Stomach (tissue), 9 donors: ENCODE data around the gene TEAD1. TPM values are rescaled to one million over a fixed set of nuclear protein-coding genes. Genes with fewer than 3 reads are reported as not detected.

Source experiments
- DNase-seq, 2 donors: peaks; one replicate each; pipeline versions ENCODE4 v3.0.0 to v3.0.0-alpha.2; 2013 to 2019
- H3K27ac ChIP-seq, 5 donors: fragments of 200-600 bp in 4 of 5; sonication (generic) in 4 of 5; one replicate each; pipeline ENCODE4 v1.5.1; 2013 to 2019; ENCODE audit warnings: mild to moderate bottlenecking in 1 of 5, moderate library complexity in 1 of 5
- H3K27me3 ChIP-seq, 3 donors: fragments of 200-600 bp; sonication (generic); one replicate each; pipeline ENCODE4 v1.5.1; 2017 to 2019; ENCODE audit warnings: mixed run types in 1 of 3
- H3K36me3 ChIP-seq, 4 donors: fragments of 200-600 bp; sonication (generic); 1 replicate in 3 of 4; 2 replicates in 1 of 4; pipeline ENCODE4 v1.5.1; 2016 to 2019
- H3K4me1 ChIP-seq, 4 donors: fragments of 200-600 bp; sonication (generic); one replicate each; pipeline ENCODE4 v1.5.1; 2016 to 2019
- H3K4me3 ChIP-seq, 4 donors: fragments of 200-600 bp; sonication (generic) in 3 of 4; one replicate each; pipeline ENCODE4 v1.5.1; 2016 to 2019; ENCODE audit warnings: mild to moderate bottlenecking in 1 of 4
- H3K9me3 ChIP-seq, 4 donors: fragments of 200-600 bp; sonication (generic); one replicate each; pipeline ENCODE4 v1.5.1; 2016 to 2019
- EP300 ChIP-seq: sonication (generic); formaldehyde crosslinking; IDR thresholded peaks from one replicate; pipeline ENCODE4 v1.6.1; 2017; ENCODE audit warnings: antibody characterized with exemption
- POLR2A ChIP-seq, 4 donors: fragments of 450-650 bp; IDR thresholded peaks; one replicate each; pipeline ENCODE4 v1.6.1; 2016; ENCODE audit warnings: antibody characterized with exemption in 4 of 4, control low read depth in 2 of 4, mild to moderate bottlenecking in 1 of 4, moderate library complexity in 1 of 4
- POLR2AphosphoS5 ChIP-seq, 3 donors: sonication (generic); formaldehyde crosslinking; IDR thresholded peaks; one replicate each; pipeline ENCODE4 v1.6.1; 2016; ENCODE audit warnings: antibody characterized with exemption in 3 of 3
- WGBS, 5 donors: extraction: QIAGEN DNeasy Blood & Tissue Kit in 3 of 5; methylation state at CpG; one replicate each; pipeline versions ENCODE4 v1.1.5 to v1.1.7; 2013 to 2018; 5-methylcytosine and 5-hydroxymethylcytosine counted together
- intact Hi-C: fragments of 100-400 bp; cut with DNase I; formaldehyde crosslinking; loops from one replicate; pipeline ENCODE4 v1.15.1; 2023; ENCODE audit warnings: low total_unique reads
- polyA plus RNA-seq, 3 donors: library from polyadenylated mRNA; stranded (reverse); fragments of 200-250 nt; gene quantifications; one replicate each; pipeline ENCODE4 v1.2.3, GENCODE V29; 2013
- total RNA-seq, 5 donors: library from RNA; depleted of rRNA; stranded (reverse); fragments of >200 nt; gene quantifications; one replicate each; pipeline versions ENCODE4 v1.1.0 to v1.2.3, GENCODE V29; 2014 to 2016
- TF ChIP-seq, protein P1 (sequence below), 7 experiments: fragments of 450-650 bp in 4 of 7; fragments of 200-600 bp in 3 of 7; sonication (generic) in 3 of 7; IDR thresholded peaks; one replicate each; pipeline ENCODE4 v1.5.1; 2016 to 2019; ENCODE audit warnings: antibody characterized with exemption in 7 of 7, control low read depth in 2 of 7, mild to moderate bottlenecking in 1 of 7
- donor health status: healthy with polysubstance abuse.
- donor health status: Bipolar disorder and iron deficiency.
- donor health status: healthy.

TEAD1 gene
- total and polyA plus RNA-seq, 8 donors = 4.9 to 133 (median 65.2) TPM

DNA sequence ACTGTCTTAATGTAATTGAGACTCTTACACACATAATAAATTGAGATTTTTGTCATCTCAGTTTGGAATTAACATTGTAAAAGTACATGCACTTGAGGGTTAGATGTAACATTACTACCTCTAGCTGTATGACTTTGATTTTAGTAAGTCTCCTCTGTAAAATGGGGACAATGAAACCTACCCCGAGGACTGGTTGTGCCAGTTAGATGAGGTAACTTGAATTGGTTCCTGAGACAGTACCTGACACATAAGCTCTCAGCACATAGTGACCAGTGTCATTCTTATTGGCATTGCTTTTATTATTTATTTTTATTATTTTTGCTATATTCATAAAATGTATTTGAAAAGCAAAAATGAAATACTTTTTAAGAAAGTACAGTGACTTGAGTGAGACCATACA, 114.8 kb downstream of the TEAD1 start:
- Histone ChIP-seq H3K4me3 (no peak overlapping the region), H3K27ac (no peak overlapping the region), H3K9me3 (no peaks in the 10 kb centered on the region), H3K36me3 (peaks cover 0 to 5% (median 2%) of the 10 kb centered on the region in 4 donors), H3K4me1 (peaks cover 0 to 38% (median 8%) of the 10 kb centered on the region in 4 donors), H3K27me3 (no peaks in the 10 kb centered on the region)
- DNase-seq = no peak
- intact Hi-C loops = no loop called here
- WGBS, 5 donors = 63 to 73% (median 68%) methylated on average over 1 of the region's 1 CpG
- TF ChIP-seq POLR2AphosphoS5 (IDR thresholded peaks at IDR 0.05) (no peak), POLR2A (IDR thresholded peaks at IDR 0.05) (no peak), EP300 (no peak)
- TF ChIP-seq, protein P1, sequence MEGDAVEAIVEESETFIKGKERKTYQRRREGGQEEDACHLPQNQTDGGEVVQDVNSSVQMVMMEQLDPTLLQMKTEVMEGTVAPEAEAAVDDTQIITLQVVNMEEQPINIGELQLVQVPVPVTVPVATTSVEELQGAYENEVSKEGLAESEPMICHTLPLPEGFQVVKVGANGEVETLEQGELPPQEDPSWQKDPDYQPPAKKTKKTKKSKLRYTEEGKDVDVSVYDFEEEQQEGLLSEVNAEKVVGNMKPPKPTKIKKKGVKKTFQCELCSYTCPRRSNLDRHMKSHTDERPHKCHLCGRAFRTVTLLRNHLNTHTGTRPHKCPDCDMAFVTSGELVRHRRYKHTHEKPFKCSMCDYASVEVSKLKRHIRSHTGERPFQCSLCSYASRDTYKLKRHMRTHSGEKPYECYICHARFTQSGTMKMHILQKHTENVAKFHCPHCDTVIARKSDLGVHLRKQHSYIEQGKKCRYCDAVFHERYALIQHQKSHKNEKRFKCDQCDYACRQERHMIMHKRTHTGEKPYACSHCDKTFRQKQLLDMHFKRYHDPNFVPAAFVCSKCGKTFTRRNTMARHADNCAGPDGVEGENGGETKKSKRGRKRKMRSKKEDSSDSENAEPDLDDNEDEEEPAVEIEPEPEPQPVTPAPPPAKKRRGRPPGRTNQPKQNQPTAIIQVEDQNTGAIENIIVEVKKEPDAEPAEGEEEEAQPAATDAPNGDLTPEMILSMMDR (IDR thresholded peaks at IDR 0.05) = no peak

DNA sequence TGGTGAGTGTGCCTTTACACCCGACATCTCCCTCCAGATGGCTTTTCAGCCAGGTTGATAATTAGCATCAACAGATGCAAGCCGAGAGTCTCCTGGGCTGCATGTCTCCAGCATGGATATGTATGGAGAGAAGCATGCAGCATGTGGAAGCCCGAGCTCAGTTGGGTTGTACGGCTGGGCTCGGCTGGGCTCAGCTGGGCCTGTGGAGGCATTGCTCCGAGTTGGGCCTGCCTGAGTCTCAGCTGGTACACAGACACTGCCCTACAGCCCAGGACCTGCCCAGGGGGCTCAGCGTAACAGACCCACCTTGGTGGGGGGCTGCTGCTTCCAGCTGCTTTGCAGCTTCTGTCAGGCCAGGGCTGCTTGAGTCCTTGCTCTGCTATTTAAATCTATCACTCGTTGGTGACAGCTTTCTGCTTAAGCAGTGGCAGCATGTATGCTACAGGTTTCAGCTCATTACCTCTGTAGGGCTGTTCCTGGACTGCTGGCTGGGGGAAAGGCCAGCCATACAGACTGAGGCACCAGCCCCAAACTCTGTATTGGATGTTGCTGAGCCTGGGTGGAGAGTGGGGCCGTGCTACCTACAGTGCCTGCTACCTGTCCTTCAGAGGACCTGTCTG, 115.5 kb downstream of the TEAD1 start:
- TF ChIP-seq POLR2AphosphoS5 (IDR thresholded peaks at IDR 0.05) (no peak), EP300 (no peak)
- Histone ChIP-seq H3K4me3 (no peak overlapping the region), H3K36me3 (peaks cover 0 to 8% (median 2%) of the 10 kb centered on the region in 4 donors), H3K27me3 (no peaks in the 10 kb centered on the region), H3K9me3 (no peaks in the 10 kb centered on the region), H3K27ac (no peak overlapping the region), H3K4me1 (peaks cover 0 to 44% (median 8%) of the 10 kb centered on the region in 4 donors)
- no peak for DNase-seq
- intact Hi-C loops = no loop called here
- 71 to 83% (median 80%) methylated on average over 4 to 9 of the region's 9 CpGs for WGBS, 5 donors

DNA sequence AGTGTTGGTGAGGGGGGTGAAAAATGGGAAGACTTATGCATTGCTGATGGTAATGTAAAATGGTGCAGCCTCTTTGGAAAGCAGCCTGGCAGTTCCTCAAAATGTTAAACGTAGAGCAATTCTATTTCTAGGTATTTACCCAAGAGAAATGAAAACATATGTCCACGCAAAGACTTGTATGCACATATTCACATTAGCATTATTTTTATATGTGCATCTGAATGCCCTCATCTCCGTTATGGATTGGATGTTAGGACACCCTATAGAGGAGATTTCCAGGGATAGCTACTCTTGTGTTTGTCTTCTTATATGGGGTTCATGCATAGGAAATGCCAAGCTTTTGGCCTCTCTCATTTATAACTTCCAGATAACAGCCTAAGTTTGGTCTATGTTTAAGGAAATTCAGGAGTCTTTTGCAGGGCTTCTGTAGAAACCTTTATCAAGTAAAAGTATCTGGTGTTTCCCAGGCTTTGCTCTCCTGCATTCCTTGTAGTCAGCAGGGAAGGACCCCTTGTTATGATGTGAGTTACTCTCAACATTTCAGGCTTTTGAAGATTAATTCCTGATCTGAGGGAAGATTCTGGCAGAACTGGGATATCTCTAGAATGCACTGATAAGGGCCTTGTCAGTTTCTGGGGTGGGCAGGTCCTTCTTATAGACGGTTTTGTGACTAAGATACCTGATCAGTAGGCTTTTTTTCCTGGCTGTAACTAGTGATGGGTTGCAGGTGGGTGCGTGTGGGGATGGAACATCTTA, 116.8 kb downstream of the TEAD1 start:
- no peak overlapping the region for H3K4me3 ChIP-seq
- no peak for DNase-seq
- TF ChIP-seq, protein P1 (IDR thresholded peaks at IDR 0.05) = no peak
- TF ChIP-seq POLR2AphosphoS5 (IDR thresholded peaks at IDR 0.05) (no peak), POLR2A (IDR thresholded peaks at IDR 0.05) (no peak), EP300 (no peak)
- H3K4me1 ChIP-seq = peaks cover 0 to 44% (median 8%) of the 10 kb centered on the region in 4 donors
- no peaks in the 10 kb centered on the region for H3K27me3 ChIP-seq
- H3K27ac ChIP-seq = no peak overlapping the region
- intact Hi-C loops = no loop called here
- 58 to 70% (median 63%) methylated on average over 5 of the region's 5 CpGs for WGBS, 5 donors
- no peaks in the 10 kb centered on the region for H3K9me3 ChIP-seq
- H3K36me3 ChIP-seq = peaks cover 0 to 4% (median under 1%) of the 10 kb centered on the region in 4 donors

DNA sequence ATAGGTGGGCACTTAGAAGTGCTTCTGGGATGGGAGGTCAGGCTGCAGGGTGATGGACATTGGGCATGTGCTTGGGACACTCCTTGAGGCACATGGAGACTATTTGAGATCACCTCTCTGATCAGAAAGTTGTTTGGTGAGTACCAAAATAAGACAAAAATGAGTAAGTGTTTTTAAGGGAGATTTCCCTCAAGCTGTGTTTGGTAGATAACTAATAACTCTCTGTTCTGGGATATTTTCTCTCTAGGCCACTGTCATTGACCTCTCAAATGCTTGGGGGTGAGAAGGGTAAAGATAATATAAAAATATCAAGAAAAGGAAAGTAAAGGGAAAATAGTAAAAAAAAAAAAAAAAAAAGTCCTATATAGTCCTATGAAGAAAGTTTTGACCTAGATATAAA, 117.8 kb downstream of the TEAD1 start:
- Histone ChIP-seq H3K4me3 (no peak overlapping the region), H3K36me3 (peaks cover 0 to 4% (median 0%) of the 10 kb centered on the region in 4 donors), H3K27me3 (no peaks in the 10 kb centered on the region), H3K9me3 (no peaks in the 10 kb centered on the region), H3K4me1 (peaks cover 0 to 44% (median 8%) of the 10 kb centered on the region in 4 donors), H3K27ac (no peak overlapping the region)
- no peak for DNase-seq
- no peak for TF ChIP-seq EP300
- TF ChIP-seq, protein P1 (IDR thresholded peaks at IDR 0.05) = no peak
- no peak for TF ChIP-seq POLR2AphosphoS5 (IDR thresholded peaks at IDR 0.05)
- no peak for TF ChIP-seq POLR2A (IDR thresholded peaks at IDR 0.05)
- intact Hi-C loops = no loop called here
